Endothelial cell of umbilical vein (primary cell): ENCODE measurements around the gene ADCY3.

Experiments
- EZH2 ChIP-seq: IDR thresholded peaks from 2 replicates; pipeline ENCODE4 v1.6.1; 2012; ENCODE audit warnings: borderline replicate concordance, low read depth, mild to moderate bottlenecking, moderate library complexity, low read length, inconsistent platforms; ENCODE audit not compliant: severe bottlenecking
- TF ChIP-seq, protein P1 (sequence below), 2 donors: IDR thresholded peaks; 1 replicate in 1 of 2; 2 replicates in 1 of 2; pipeline ENCODE4 v1.5.1; 2011; ENCODE audit warnings: low read length in 2 of 2, mild to moderate bottlenecking in 2 of 2, moderate library complexity in 2 of 2, control low read depth in 1 of 2, inconsistent platforms in 1 of 2, low read depth in 1 of 2; ENCODE audit not compliant: insufficient read depth in 1 of 2; ENCODE audit errors: extremely low read depth in 1 of 2
- TF ChIP-seq, protein P2 (sequence below): IDR thresholded peaks from 2 replicates; pipeline ENCODE4 v1.6.1; 2011; ENCODE audit not compliant: insufficient read depth, insufficient read length

DNA sequence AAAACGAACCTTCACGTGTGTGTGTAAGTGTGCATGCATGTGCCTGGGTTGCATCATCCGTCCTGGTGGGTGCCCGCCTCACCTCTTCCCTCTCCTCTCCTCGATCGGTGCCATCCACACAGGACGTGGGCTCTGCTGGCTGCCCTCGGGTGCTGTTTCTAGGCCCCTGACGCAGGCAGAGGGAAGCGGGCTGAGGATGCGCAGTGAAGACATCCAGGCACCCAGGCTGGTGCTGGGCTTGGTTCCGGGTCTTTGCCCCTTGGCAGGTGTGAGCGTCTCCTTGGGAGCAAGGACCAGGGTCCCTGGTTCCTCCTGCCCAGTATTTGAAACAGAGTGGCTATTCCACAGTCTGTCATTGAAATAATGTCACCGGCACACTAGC is 6.2 kb upstream of the ADCY3 start:
- TF ChIP-seq, protein P1, sequence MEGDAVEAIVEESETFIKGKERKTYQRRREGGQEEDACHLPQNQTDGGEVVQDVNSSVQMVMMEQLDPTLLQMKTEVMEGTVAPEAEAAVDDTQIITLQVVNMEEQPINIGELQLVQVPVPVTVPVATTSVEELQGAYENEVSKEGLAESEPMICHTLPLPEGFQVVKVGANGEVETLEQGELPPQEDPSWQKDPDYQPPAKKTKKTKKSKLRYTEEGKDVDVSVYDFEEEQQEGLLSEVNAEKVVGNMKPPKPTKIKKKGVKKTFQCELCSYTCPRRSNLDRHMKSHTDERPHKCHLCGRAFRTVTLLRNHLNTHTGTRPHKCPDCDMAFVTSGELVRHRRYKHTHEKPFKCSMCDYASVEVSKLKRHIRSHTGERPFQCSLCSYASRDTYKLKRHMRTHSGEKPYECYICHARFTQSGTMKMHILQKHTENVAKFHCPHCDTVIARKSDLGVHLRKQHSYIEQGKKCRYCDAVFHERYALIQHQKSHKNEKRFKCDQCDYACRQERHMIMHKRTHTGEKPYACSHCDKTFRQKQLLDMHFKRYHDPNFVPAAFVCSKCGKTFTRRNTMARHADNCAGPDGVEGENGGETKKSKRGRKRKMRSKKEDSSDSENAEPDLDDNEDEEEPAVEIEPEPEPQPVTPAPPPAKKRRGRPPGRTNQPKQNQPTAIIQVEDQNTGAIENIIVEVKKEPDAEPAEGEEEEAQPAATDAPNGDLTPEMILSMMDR (IDR thresholded peaks at IDR 0.05; ENCODE audit: extremely low read depth in 1 of 2, insufficient read depth in 1 of 2, low read depth in 1 of 2, low read length in 2 of 2) = no peak
- no peak for TF ChIP-seq EZH2
- TF ChIP-seq, protein P2, sequence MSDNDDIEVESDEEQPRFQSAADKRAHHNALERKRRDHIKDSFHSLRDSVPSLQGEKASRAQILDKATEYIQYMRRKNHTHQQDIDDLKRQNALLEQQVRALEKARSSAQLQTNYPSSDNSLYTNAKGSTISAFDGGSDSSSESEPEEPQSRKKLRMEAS = no peak
